K562 treated with DMSO at 1 percent for 4 hours (cell line): ENCODE data around the gene DUSP9. TPM values are rescaled to one million over a fixed set of nuclear protein-coding genes. Genes with fewer than 3 reads are reported as not detected.

ENCODE experiments used
- total RNA-seq: library from RNA; unstranded; fragments of 300-600 nt; gene quantifications from 2 replicates; pipeline ENCODE4 v1.2.3, GENCODE V29; 2022; ENCODE audit not compliant: insufficient read depth

Gene DUSP9
- 2.4 and 4.0 TPM in 2 replicates for total RNA-seq

GRCh38 chrX:153646620-153647373, at the start of gene DUSP9:
TSS of gene DUSP9 (plus strand) at chrX:153647203. CDS start at chrX:153647954, 751 bp downstream.

GRCh38 chrX:153598541-153599191, 48.3 kb upstream of the DUSP9 start, which contains the start of gene CCNQ:
TSS of gene CCNQ (minus strand) at chrX:153599139. CDS start at chrX:153599073, 66 bp downstream.

GRCh38 chrX:153673428-153674218, 26.6 kb downstream of the DUSP9 start, which contains the start of gene PNCK:
TSS of gene PNCK (minus strand) at chrX:153673813. CDS start at chrX:153673076, 737 bp downstream.

GRCh38 chrX:153687121-153688039, 40.4 kb downstream of the DUSP9 start, which contains the start of gene SLC6A8:
TSS of gene SLC6A8 (plus strand) at chrX:153687926. CDS start at chrX:153688575, 649 bp downstream.

Other genes with a start within 250 kb of the DUSP9 start
- not detected in 2 replicates for gene PNMA6E, start 245.9 kb upstream of the DUSP9 start, total RNA-seq
- gene ZFP92, start 235.7 kb upstream of the DUSP9 start, total RNA-seq, result 2.2 and 3.5 TPM in 2 replicates
- 2.1 and 3.2 TPM in 2 replicates for gene TREX2, start 201.1 kb upstream of the DUSP9 start, total RNA-seq
- gene HAUS7, start 176.6 kb upstream of the DUSP9 start, total RNA-seq, result 33.3 and 52.1 TPM in 2 replicates
- not detected in 2 replicates for gene BGN, start 152.2 kb upstream of the DUSP9 start, total RNA-seq
- gene ATP2B3, start 129.6 kb upstream of the DUSP9 start, total RNA-seq, result not detected in 2 replicates
- 38.9 and 42.8 TPM in 2 replicates for gene CCNQ, start 48.1 kb upstream of the DUSP9 start, total RNA-seq
- 1.6 and 2.5 TPM in 2 replicates for gene PNCK, start 26.6 kb downstream of the DUSP9 start, total RNA-seq
- gene SLC6A8, start 40.7 kb downstream of the DUSP9 start, total RNA-seq, result 27.8 and 36.7 TPM in 2 replicates
- gene BCAP31, start 77.2 kb downstream of the DUSP9 start, total RNA-seq, result 199 and 219 TPM in 2 replicates
- 21.7 and 26.7 TPM in 2 replicates for gene ABCD1, start 77.7 kb downstream of the DUSP9 start, total RNA-seq
- gene PLXNB3, start 117.0 kb downstream of the DUSP9 start, total RNA-seq, result 0.46 and 1.1 TPM in 2 replicates
- gene SRPK3, start 133.8 kb downstream of the DUSP9 start, total RNA-seq, result not detected in 2 replicates
- 78.4 and 81.7 TPM in 2 replicates for gene IDH3G, start 147.2 kb downstream of the DUSP9 start, total RNA-seq
- 768 and 792 TPM in 2 replicates for gene SSR4, start 147.5 kb downstream of the DUSP9 start, total RNA-seq
- gene PDZD4, start 183.3 kb downstream of the DUSP9 start, total RNA-seq, result not detected in 2 replicates
- gene L1CAM, start 239.0 kb downstream of the DUSP9 start, total RNA-seq, result 1.4 TPM in 1 of 2 replicates, not detected in the other